Large intestine (tissue), 3 donors: Measurements from ENCODE around the gene ARMC2. TPM values are rescaled to one million over a fixed set of nuclear protein-coding genes. Genes with fewer than 3 reads are reported as not detected.
"Not testable (repeated sequence)": the region's sequence is repeated elsewhere in the genome, so short reads cannot be mapped to it uniquely, and the experiment has no call there.

Experiments used
- DNase-seq, 2 donors: peaks; one replicate each; pipeline versions ENCODE4 v3.0.0 to v3.0.0-alpha.2; 2013
- H3K27ac ChIP-seq: one replicate; pipeline ENCODE4 v1.5.1; 2013; ENCODE audit warnings: low read length
- H3K27me3 ChIP-seq: 2 replicates; pipeline ENCODE4 v1.6.1; 2013; ENCODE audit warnings: low read length; ENCODE audit not compliant: control insufficient read depth, insufficient read depth
- H3K36me3 ChIP-seq: 2 replicates; pipeline ENCODE4 v1.6.1; 2013; ENCODE audit warnings: low read length; ENCODE audit not compliant: control insufficient read depth, insufficient read depth
- H3K4me1 ChIP-seq: one replicate; pipeline ENCODE4 v1.6.1; 2013; ENCODE audit warnings: low read length; ENCODE audit not compliant: control insufficient read depth, insufficient read depth
- H3K4me3 ChIP-seq: one replicate; pipeline ENCODE4 v1.5.1; 2013; ENCODE audit warnings: low read length
- H3K9me3 ChIP-seq: one replicate; pipeline ENCODE4 v1.6.1; 2013; ENCODE audit warnings: mild to moderate bottlenecking, low read depth, low read length, moderate library complexity; ENCODE audit not compliant: control insufficient read depth
- WGBS: methylation state at CpG from one replicate; pipeline ENCODE4 v1.1.5; 2013; ENCODE audit warnings: low lambda C conversion rate; ENCODE audit not compliant: insufficient coverage; 5-methylcytosine and 5-hydroxymethylcytosine counted together
- polyA plus RNA-seq: library from polyadenylated mRNA; unstranded; fragments of 120-200 nt; gene quantifications from one replicate; pipeline ENCODE4 v1.2.1, GENCODE V29; 2013

The ARMC2 gene
- polyA plus RNA-seq, 1 donor = 4.7 TPM

DNA sequence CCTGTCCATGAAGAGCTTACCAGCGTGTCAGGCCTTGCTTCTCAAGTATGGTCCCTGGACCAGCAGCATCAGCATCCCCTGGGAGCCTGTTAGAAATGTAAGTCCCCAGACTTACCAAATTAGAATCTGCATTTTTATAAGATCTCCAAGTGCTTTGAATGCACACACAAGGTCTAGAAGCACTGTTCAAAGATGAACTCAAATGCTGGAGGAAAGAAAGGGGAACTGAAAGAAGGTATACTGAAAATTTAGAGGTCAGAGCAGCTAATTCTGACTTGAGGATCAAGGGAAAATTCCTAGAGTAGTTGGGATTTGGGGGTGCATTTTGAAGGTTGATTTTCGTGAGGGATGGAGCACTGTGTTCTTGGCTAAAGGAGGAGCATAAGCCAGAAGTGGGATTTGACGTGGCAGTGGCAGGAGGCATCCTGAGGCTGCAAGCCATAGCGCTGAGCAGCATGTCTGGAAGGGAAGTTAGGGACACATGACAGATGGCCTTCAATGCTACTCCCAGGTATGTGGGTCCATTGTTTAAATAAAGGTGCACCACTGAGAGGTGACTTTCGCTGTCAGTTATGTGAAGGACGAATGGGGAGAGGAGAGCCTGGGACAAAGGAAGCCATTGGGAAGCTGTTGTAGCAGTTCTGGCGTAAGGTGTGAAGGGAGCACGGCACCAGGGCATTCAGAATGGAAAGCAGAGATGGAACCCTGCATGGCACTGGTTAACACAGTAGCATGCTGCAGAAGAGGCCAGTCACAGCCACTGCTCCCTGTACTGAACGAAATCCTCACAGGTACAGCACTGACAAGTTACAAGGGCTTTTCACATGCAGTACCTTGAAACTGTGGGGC, 36.2 kb downstream of the ARMC2 start:
- no CpG with 5 or more reads among the region's 9 CpGs for WGBS
- no peaks in the 10 kb centered on the region for H3K27me3 ChIP-seq
- H3K4me3 ChIP-seq = no peak overlapping the region
- no peaks in the 10 kb centered on the region for H3K9me3 ChIP-seq
- no peak for DNase-seq
- no peaks in the 10 kb centered on the region for H3K4me1 ChIP-seq
- no peak overlapping the region for H3K27ac ChIP-seq
- peaks cover 3% of the 10 kb centered on the region for H3K36me3 ChIP-seq

DNA sequence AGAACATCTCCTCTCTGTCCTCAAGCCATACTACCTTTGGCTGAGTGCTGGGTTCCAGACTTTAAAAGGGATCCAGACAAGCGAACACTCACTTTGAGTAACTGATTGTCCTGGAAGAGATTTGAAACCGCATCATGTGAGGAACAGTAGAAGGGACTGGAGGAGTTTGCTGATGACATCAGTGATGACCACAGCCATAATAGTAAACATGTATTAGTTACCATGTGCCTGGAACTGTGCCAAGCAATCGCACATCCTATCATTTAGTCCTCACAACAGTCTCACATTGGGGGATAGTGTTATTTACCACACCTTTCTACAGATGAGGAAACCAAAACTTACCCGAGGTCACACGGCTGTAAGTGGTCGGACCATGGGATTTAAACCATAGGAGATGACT, 39.8 kb downstream of the ARMC2 start:
- H3K4me3 ChIP-seq = no peak overlapping the region
- H3K27ac ChIP-seq = no peak overlapping the region
- H3K27me3 ChIP-seq = no peaks in the 10 kb centered on the region
- H3K9me3 ChIP-seq = no peaks in the 10 kb centered on the region
- H3K4me1 ChIP-seq = no peaks in the 10 kb centered on the region
- DNase-seq = no peak
- 100% methylated on average over 2 of the region's 6 CpGs for WGBS
- H3K36me3 ChIP-seq = no peaks in the 10 kb centered on the region

DNA sequence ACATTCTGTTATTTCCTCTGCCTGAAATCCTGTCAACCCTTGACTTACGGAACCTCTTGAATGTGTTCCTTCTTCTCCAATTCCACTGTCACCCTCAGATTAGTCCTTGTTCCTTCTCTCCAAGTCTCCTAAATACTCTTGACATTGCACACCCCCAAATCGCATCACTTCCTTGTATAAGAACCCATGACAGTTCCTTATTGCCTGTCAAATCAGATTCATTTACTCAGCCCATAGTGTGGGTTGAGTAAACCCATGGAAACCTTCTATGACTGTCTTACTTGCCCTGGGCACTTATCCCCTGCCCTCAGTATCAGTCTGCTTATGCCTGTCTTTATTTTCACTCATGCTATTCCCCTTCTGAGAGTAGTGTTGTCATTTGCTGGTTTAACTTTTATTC, 40.5 kb downstream of the ARMC2 start:
- Histone ChIP-seq H3K36me3 (no peaks in the 10 kb centered on the region), H3K9me3 (no peaks in the 10 kb centered on the region), H3K27me3 (no peaks in the 10 kb centered on the region), H3K27ac (no peak overlapping the region), H3K4me3 (no peak overlapping the region), H3K4me1 (no peaks in the 10 kb centered on the region)
- DNase-seq = no peak
- WGBS = 100% methylated on average over 1 of the region's 2 CpGs

DNA sequence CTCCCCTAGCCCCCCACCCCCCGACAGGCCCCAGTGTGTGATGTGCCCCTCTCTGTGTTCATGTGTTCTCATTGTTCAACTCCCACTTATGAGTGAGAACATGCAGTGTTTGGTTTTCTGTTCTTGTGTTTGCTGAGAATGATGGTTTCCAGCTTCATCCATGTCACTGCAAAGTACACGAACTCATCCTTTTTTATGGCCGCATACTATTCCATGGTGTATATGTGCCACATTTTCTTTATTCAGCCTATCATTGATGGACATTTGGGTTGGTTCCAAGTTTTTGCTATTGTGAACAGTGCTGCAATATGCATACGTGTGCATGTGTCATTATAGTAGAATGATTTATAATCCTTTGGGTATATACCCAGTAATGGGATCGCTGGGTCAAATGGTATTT, 42.7 kb downstream of the ARMC2 start:
- 100% methylated on average over 1 of the region's 5 CpGs for WGBS
- not testable (repeated sequence) for H3K27ac ChIP-seq

DNA sequence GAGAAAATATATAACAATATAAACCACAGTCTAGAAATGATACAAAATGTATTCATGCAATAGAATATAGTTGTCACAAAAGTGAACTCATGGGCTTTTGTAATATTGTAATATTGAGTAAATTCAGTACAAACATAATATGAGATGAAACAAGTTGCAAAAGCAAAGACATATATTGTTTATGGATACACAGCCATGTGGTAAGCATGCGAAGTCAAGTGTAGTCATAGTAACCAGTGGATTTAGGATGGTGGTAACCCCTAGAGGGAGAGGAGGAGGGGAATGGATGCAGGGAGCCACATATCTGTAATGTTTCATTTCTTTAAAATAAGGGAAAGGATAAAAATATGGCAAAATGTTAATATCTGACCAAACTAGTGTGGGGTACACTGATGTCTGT, 47.3 kb downstream of the ARMC2 start:
- Histone ChIP-seq H3K4me3 (no peak overlapping the region), H3K36me3 (no peaks in the 10 kb centered on the region), H3K9me3 (no peaks in the 10 kb centered on the region), H3K4me1 (peaks cover under 1% of the 10 kb centered on the region), H3K27ac (no peak overlapping the region), H3K27me3 (no peaks in the 10 kb centered on the region)
- DNase-seq = no peak
- WGBS = 86% methylated on average over 1 of the region's 1 CpG

More for the DNA sequence above, 42.7 kb downstream of the ARMC2 start:
- not testable (repeated sequence) for H3K9me3 ChIP-seq, H3K27me3 ChIP-seq, DNase-seq, H3K36me3 ChIP-seq, H3K4me3 ChIP-seq, H3K4me1 ChIP-seq

DNA sequence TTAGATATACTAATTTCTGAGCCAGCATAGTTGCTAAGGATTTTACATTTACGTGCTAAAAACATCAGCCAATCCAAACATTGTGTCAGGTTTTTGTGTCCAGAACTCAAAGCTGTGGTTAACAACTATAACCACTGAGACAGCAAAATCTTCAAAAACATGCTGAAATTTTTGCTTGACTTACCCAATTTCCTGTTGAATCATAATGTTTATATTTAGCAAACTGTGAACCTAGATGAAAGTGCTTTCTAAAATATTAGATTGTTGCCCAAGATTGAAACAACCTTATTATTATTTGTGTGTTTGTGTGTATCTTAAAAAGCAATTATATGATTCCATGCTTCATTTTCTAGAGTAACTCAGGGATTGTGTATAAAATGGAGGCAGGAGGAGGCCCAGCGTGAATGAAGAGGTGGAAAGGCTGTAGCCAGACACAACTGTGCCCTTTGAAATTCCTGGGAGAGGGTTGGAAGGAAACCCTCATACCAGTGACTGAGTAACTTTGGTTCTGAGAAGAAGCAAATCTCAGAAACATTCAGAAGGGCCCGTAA, 48.0 kb downstream of the ARMC2 start:
- H3K27ac ChIP-seq = no peak overlapping the region
- peak in 1 of 2 donors; percentile 25 for DNase-seq
- H3K36me3 ChIP-seq = no peaks in the 10 kb centered on the region
- peaks cover 3% of the 10 kb centered on the region for H3K4me1 ChIP-seq
- 80% methylated on average over 1 of the region's 3 CpGs for WGBS
- no peaks in the 10 kb centered on the region for H3K9me3 ChIP-seq
- no peaks in the 10 kb centered on the region for H3K27me3 ChIP-seq
- H3K4me3 ChIP-seq = no peak overlapping the region

DNA sequence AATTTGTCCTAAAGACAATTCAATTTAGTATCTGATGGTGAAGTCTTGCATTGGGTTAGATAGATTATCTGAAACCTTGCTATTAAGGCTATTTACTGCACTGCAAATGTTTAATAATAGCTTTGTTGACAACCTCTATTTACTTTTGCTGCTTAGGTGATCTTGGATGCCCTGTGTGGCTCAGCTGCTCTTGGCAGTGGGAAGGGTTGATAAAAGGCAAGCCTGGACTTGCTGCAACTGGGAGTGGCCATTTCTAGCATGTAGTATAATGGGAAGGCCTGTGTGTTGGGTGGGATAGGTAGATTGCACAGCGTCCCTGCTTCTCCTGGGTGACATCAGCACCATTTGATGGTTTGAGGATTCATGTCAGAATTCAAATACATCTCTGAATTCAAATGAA, 49.1 kb downstream of the ARMC2 start:
- Histone ChIP-seq H3K27ac (no peak overlapping the region), H3K9me3 (no peaks in the 10 kb centered on the region), H3K36me3 (no peaks in the 10 kb centered on the region), H3K4me3 (no peak overlapping the region), H3K4me1 (peaks cover 3% of the 10 kb centered on the region), H3K27me3 (no peaks in the 10 kb centered on the region)
- no CpG with 5 or more reads among the region's 1 CpG for WGBS
- DNase-seq = peak in 1 of 2 donors; percentile 35

DNA sequence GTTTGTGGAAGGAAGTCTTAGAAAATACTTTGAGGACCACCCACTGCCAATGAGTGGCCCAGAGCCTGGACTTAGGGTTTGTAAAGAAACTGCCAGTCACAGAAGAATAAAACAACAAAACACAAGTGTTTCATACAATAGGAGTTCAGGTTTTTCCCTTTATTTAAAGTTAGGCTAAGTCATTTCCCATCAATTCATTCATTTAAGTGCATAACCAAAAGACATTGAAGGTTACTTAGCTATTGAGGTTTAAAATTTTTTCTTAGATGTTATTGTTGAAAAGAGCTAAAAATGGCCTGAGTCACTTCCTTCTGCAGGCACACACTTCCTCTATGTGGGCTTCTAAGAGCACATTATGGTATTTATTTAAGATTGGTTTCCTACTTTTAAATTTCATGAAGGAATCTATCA, 54.2 kb downstream of the ARMC2 start:
- no peaks in the 10 kb centered on the region for H3K9me3 ChIP-seq
- H3K27me3 ChIP-seq = no peaks in the 10 kb centered on the region
- peaks cover 16% of the 10 kb centered on the region for H3K4me1 ChIP-seq
- no peak for DNase-seq
- H3K27ac ChIP-seq = no peak overlapping the region
- no peaks in the 10 kb centered on the region for H3K36me3 ChIP-seq
- no peak overlapping the region for H3K4me3 ChIP-seq

DNA sequence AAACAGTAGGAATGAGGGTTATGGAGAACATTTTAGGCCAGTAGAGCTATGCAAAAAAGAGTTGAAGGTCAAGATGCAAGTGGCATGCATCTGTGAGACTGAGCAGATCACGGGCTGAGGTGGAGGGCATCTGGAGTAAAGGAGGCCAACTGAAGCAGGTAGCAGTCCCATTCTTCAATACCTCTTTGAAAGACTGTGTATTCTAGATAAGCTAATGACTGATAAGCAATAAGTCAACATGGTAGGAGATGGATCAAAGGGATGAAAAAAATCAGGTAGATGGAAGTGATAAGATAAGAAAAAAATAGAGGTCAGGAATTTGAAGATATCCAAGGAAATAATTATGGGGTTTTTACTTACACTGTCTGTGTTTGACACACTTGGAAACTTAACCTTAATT, 55.6 kb downstream of the ARMC2 start:
- Histone ChIP-seq H3K4me1 (peaks cover 16% of the 10 kb centered on the region), H3K4me3 (no peak overlapping the region), H3K36me3 (no peaks in the 10 kb centered on the region), H3K27ac (no peak overlapping the region), H3K9me3 (no peaks in the 10 kb centered on the region), H3K27me3 (no peaks in the 10 kb centered on the region)
- DNase-seq = peak in 1 of 2 donors; percentile 60
- WGBS = no CpG with 5 or more reads among the region's 1 CpG

DNA sequence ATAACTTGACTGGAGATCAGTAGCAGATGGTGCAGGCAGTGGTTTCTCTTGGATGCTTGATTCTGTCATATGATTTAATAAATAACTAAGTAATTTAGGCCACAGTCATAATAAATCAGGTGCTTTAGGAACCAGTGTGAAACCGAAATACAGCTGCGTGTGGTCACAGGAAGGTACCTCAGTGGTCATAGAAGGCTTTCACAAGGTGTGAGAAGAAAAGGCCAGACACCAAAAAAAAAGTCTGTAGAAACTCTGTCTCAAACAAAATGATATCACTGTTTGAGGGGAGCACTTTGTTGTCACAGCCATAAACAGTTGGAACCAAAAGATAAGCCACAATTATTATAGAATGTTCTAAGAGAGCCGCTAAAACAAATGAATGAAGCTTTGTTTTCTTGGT, 56.5 kb downstream of the ARMC2 start:
- peak overlapping the region; percentile 34 for H3K27ac ChIP-seq
- H3K4me1 ChIP-seq = peaks cover 16% of the 10 kb centered on the region
- H3K27me3 ChIP-seq = no peaks in the 10 kb centered on the region
- H3K36me3 ChIP-seq = no peaks in the 10 kb centered on the region
- H3K4me3 ChIP-seq = no peak overlapping the region
- no peaks in the 10 kb centered on the region for H3K9me3 ChIP-seq
- 20% methylated on average over 1 of the region's 3 CpGs for WGBS
- DNase-seq = peak; percentile 57 to 79
